Measurements from ENCODE around the gene FNDC5. TPM values are rescaled to one million over a fixed set of nuclear protein-coding genes. Genes with fewer than 3 reads are reported as not detected.

Gene FNDC5
- total and polyA plus RNA-seq, 2 experiments from 2014 or later = 1.0 to 1.7 TPM

DNA sequence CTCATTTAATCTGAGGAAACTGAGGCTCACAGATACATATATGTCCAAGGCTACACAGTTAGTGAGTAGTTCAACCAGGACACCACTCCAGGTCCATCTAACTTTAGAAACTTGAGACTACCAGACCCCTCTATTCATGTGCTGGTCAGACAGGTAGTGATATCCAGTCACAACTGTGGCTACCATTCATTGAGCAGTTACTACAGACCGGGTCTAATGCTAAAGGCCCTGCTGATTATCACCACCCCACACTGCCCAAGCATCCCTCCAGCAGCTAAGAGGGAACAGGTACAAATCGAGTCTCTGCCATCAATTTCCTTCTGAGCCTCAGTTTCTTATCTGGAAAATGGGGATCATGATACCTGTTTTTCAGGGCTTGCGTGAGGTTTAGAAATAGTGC is 20.9 kb upstream of the FNDC5 start (continued):
- TF ChIP-seq, protein P1, sequence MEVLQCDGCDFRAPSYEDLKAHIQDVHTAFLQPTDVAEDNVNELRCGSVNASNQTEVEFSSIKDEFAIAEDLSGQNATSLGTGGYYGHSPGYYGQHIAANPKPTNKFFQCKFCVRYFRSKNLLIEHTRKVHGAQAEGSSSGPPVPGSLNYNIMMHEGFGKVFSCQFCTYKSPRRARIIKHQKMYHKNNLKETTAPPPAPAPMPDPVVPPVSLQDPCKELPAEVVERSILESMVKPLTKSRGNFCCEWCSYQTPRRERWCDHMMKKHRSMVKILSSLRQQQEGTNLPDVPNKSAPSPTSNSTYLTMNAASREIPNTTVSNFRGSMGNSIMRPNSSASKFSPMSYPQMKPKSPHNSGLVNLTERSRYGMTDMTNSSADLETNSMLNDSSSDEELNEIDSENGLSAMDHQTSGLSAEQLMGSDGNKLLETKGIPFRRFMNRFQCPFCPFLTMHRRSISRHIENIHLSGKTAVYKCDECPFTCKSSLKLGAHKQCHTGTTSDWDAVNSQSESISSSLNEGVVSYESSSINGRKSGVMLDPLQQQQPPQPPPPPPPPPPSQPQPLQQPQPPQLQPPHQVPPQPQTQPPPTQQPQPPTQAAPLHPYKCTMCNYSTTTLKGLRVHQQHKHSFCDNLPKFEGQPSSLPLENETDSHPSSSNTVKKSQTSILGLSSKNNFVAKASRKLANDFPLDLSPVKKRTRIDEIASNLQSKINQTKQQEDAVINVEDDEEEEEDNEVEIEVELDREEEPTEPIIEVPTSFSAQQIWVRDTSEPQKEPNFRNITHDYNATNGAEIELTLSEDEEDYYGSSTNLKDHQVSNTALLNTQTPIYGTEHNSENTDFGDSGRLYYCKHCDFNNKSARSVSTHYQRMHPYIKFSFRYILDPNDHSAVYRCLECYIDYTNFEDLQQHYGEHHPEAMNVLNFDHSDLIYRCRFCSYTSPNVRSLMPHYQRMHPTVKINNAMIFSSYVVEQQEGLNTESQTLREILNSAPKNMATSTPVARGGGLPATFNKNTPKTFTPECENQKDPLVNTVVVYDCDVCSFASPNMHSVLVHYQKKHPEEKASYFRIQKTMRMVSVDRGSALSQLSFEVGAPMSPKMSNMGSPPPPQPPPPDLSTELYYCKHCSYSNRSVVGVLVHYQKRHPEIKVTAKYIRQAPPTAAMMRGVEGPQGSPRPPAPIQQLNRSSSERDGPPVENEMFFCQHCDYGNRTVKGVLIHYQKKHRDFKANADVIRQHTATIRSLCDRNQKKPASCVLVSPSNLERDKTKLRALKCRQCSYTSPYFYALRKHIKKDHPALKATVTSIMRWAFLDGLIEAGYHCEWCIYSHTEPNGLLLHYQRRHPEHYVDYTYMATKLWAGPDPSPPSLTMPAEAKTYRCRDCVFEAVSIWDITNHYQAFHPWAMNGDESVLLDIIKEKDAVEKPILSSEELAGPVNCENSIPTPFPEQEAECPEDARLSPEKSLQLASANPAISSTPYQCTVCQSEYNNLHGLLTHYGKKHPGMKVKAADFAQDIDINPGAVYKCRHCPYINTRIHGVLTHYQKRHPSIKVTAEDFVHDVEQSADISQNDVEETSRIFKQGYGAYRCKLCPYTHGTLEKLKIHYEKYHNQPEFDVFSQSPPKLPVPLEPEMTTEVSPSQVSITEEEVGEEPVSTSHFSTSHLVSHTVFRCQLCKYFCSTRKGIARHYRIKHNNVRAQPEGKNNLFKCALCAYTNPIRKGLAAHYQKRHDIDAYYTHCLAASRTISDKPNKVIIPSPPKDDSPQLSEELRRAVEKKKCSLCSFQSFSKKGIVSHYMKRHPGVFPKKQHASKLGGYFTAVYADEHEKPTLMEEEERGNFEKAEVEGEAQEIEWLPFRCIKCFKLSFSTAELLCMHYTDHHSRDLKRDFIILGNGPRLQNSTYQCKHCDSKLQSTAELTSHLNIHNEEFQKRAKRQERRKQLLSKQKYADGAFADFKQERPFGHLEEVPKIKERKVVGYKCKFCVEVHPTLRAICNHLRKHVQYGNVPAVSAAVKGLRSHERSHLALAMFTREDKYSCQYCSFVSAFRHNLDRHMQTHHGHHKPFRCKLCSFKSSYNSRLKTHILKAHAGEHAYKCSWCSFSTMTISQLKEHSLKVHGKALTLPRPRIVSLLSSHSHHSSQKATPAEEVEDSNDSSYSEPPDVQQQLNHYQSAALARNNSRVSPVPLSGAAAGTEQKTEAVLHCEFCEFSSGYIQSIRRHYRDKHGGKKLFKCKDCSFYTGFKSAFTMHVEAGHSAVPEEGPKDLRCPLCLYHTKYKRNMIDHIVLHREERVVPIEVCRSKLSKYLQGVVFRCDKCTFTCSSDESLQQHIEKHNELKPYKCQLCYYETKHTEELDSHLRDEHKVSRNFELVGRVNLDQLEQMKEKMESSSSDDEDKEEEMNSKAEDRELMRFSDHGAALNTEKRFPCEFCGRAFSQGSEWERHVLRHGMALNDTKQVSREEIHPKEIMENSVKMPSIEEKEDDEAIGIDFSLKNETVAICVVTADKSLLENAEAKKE (CRISPR knock-in tag; IDR thresholded peaks at IDR 0.05) = no peak
- no peak for TF ChIP-seq JUNB (IDR thresholded peaks at IDR 0.05; ENCODE audit: unreplicated experiment)

DNA sequence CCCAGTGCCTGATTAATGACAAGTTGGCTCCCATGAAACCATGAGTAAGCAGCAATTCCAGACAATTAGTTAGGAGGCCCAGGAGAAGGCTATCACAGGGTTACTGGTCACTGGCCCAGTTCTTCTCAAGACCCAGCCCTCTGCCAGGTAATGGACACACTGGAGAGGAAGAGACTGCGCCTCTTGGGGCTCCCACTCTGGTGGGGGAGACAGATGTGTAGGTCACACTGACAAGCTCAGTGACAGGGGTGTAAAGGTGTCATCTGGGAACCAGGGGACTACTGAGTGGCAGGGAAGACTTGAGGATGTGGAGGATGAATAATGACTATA is 20.5 kb upstream of the FNDC5 start:
- H3K27me3 Mint-ChIP-seq (ENCODE audit: insufficient read depth, low read depth, poor library complexity) = peaks cover 30% of the 10 kb centered on the region
- no peak overlapping the region for H3K4me3 Mint-ChIP-seq
- Histone ChIP-seq H3K4me2 (no peak overlapping the region), H4K20me1 (replicated peaks; ENCODE audit: insufficient read depth) (no peaks in the 10 kb centered on the region; the same call in 1 of the 2 replicates), H3K4me3 (no peak overlapping the region), H3K79me2 (replicated peaks; ENCODE audit: insufficient read depth) (no peaks in the 10 kb centered on the region), H2AFZ (no peak overlapping the region), H3K36me3 (ENCODE audit: insufficient read depth) (no peaks in the 10 kb centered on the region), H3K4me1 (ENCODE audit: insufficient read depth) (peaks cover 10% of the 10 kb centered on the region; the same call in 1 of the 2 replicates), H3F3A (replicated peaks; ENCODE audit: low read depth) (peaks cover 7% of the 10 kb centered on the region; the same call in 1 of the 2 replicates), H3K27me3 (ENCODE audit: insufficient read depth) (peaks cover 44% of the 10 kb centered on the region), H3K9me2 (ENCODE audit: insufficient read depth) (no peaks in the 10 kb centered on the region), H3K27ac (ENCODE audit: low read depth) (no peak overlapping the region)
- H3K36me3 Mint-ChIP-seq (ENCODE audit: low read depth) = peaks cover 8% of the 10 kb centered on the region; the same call in 1 of the 3 replicates
- H3K9me3 Mint-ChIP-seq = peaks cover 5% of the 10 kb centered on the region; the same call in 2 of the 3 replicates
- peaks cover 14% of the 10 kb centered on the region for H3K4me1 Mint-ChIP-seq
- DNase-seq (ENCODE audit: low spot score) = no peak
- ATAC-seq = no peak
- H3K27ac Mint-ChIP-seq = no peak overlapping the region
- TF ChIP-seq ZNF114 (CRISPR knock-in tag; IDR thresholded peaks at IDR 0.05) (no peak), STAT1 (IDR thresholded peaks at IDR 0.05; ENCODE audit: unreplicated experiment) (no peak), EZH2 (IDR thresholded peaks at IDR 0.05; ENCODE audit: low read depth, unreplicated experiment) (no peak), NANOG (IDR thresholded peaks at IDR 0.05; ENCODE audit: borderline replicate concordance) (no peak), JUNB (IDR thresholded peaks at IDR 0.05; ENCODE audit: unreplicated experiment) (no peak), CTCF (conservative IDR thresholded peaks at IDR 0.05; ENCODE audit: low read depth in 2 of 2) (no peak), CREB1 (CRISPR knock-in tag; IDR thresholded peaks at IDR 0.05; ENCODE audit: low read depth) (no peak), POLR2AphosphoS5 (IDR thresholded peaks at IDR 0.05; ENCODE audit: low read depth) (no peak), ETS1 (IDR thresholded peaks at IDR 0.05) (no peak), EZH2phosphoT487 (IDR thresholded peaks at IDR 0.05; ENCODE audit: unreplicated experiment) (no peak), ZNF331 (CRISPR knock-in tag; IDR thresholded peaks at IDR 0.05; ENCODE audit: low read depth) (no peak)
- TF ChIP-seq, protein P2, sequence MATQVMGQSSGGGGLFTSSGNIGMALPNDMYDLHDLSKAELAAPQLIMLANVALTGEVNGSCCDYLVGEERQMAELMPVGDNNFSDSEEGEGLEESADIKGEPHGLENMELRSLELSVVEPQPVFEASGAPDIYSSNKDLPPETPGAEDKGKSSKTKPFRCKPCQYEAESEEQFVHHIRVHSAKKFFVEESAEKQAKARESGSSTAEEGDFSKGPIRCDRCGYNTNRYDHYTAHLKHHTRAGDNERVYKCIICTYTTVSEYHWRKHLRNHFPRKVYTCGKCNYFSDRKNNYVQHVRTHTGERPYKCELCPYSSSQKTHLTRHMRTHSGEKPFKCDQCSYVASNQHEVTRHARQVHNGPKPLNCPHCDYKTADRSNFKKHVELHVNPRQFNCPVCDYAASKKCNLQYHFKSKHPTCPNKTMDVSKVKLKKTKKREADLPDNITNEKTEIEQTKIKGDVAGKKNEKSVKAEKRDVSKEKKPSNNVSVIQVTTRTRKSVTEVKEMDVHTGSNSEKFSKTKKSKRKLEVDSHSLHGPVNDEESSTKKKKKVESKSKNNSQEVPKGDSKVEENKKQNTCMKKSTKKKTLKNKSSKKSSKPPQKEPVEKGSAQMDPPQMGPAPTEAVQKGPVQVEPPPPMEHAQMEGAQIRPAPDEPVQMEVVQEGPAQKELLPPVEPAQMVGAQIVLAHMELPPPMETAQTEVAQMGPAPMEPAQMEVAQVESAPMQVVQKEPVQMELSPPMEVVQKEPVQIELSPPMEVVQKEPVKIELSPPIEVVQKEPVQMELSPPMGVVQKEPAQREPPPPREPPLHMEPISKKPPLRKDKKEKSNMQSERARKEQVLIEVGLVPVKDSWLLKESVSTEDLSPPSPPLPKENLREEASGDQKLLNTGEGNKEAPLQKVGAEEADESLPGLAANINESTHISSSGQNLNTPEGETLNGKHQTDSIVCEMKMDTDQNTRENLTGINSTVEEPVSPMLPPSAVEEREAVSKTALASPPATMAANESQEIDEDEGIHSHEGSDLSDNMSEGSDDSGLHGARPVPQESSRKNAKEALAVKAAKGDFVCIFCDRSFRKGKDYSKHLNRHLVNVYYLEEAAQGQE (IDR thresholded peaks at IDR 0.05; ENCODE audit: unreplicated experiment) = no peak

Measured in GM23338 (cell line).